WTC11 (cell line): ENCODE results near the gene TNPO3. TPM values are rescaled to one million over a fixed set of nuclear protein-coding genes. Genes with fewer than 3 reads are reported as not detected.
A peak's percentile ranks its signal among the peaks of the same experiment; 100 is the strongest.

Source experiments
- ATF1 ChIP-seq: sonication (generic); formaldehyde crosslinking; IDR thresholded peaks from 2 replicates; pipeline ENCODE4 v1.8.1; 2023; ENCODE audit warnings: mild to moderate bottlenecking, moderate library complexity, missing genetic modification reagents
- CREB1 ChIP-seq: sonication (generic); formaldehyde crosslinking; IDR thresholded peaks from 2 replicates; pipeline ENCODE4 v1.8.0; 2023; ENCODE audit warnings: mild to moderate bottlenecking, missing genetic modification reagents
- FOXP1 ChIP-seq: sonication (generic); formaldehyde crosslinking; IDR thresholded peaks from 2 replicates; pipeline ENCODE4 v1.8.0; 2022; ENCODE audit warnings: missing genetic modification reagents, mild to moderate bottlenecking, moderate library complexity, borderline replicate concordance
- MYBL2 ChIP-seq: sonication (generic); formaldehyde crosslinking; IDR thresholded peaks from 2 replicates; pipeline ENCODE4 v1.8.1; 2023; ENCODE audit warnings: mild to moderate bottlenecking, moderate library complexity, missing genetic modification reagents
- NFYB ChIP-seq: sonication (generic); formaldehyde crosslinking; conservative IDR thresholded peaks from 2 replicates; pipeline ENCODE4 v1.8.0; 2022; ENCODE audit warnings: low read depth, missing genetic modification reagents
- NR1H2 ChIP-seq: sonication (generic); formaldehyde crosslinking; IDR thresholded peaks from 2 replicates; pipeline ENCODE4 v1.9.0; 2021; ENCODE audit warnings: mild to moderate bottlenecking, moderate library complexity, missing genetic modification reagents
- SOX15 ChIP-seq: fragments of 250-450 bp; sonication (Bioruptor Pico); IDR thresholded peaks from 2 replicates; pipeline ENCODE4 v1.9.0; 2021; ENCODE audit warnings: mild to moderate bottlenecking
- ZBTB21 ChIP-seq: sonication (generic); formaldehyde crosslinking; IDR thresholded peaks from 2 replicates; pipeline ENCODE4 v1.8.1; 2023; ENCODE audit warnings: mild to moderate bottlenecking, missing genetic modification reagents, borderline replicate concordance
- ZNF263 ChIP-seq: sonication (generic); formaldehyde crosslinking; IDR thresholded peaks from 2 replicates; pipeline ENCODE4 v1.8.1; 2022; ENCODE audit warnings: low read depth, mild to moderate bottlenecking, moderate library complexity, missing genetic modification reagents
- total RNA-seq: library from RNA; stranded (reverse); gene quantifications from 3 replicates; pipeline ENCODE4 v1.2.3, GENCODE V29; 2021
- TF ChIP-seq, protein P1 (sequence below): fragments of 250-450 bp; sonication (Bioruptor Pico); IDR thresholded peaks from 2 replicates; pipeline ENCODE4 v1.9.0; 2021; ENCODE audit warnings: mild to moderate bottlenecking, borderline replicate concordance
- TF ChIP-seq, protein P2 (sequence below): sonication (generic); formaldehyde crosslinking; conservative IDR thresholded peaks from 2 replicates; pipeline ENCODE4 v1.8.1; 2022; ENCODE audit warnings: mild to moderate bottlenecking, missing genetic modification reagents
- TF ChIP-seq, protein P3 (sequence below): sonication (generic); formaldehyde crosslinking; IDR thresholded peaks from 2 replicates; pipeline ENCODE4 v1.8.1; 2023; ENCODE audit warnings: mild to moderate bottlenecking, missing genetic modification reagents
- TF ChIP-seq, protein P4 (sequence below): sonication (generic); formaldehyde crosslinking; IDR thresholded peaks from 2 replicates; pipeline ENCODE4 v1.8.1; 2023; ENCODE audit warnings: mild to moderate bottlenecking, missing genetic modification reagents
- TF ChIP-seq, protein P5 (sequence below): sonication (generic); formaldehyde crosslinking; IDR thresholded peaks from 2 replicates; pipeline ENCODE4 v1.8.0; 2022; ENCODE audit warnings: mild to moderate bottlenecking, missing genetic modification reagents
- TF ChIP-seq, protein P6 (sequence below): sonication (generic); formaldehyde crosslinking; IDR thresholded peaks from 2 replicates; pipeline ENCODE4 v1.8.1; 2023; ENCODE audit warnings: mild to moderate bottlenecking, moderate library complexity, missing genetic modification reagents
- TF ChIP-seq, protein P7 (sequence below): sonication (generic); formaldehyde crosslinking; IDR thresholded peaks from 2 replicates; pipeline ENCODE4 v1.8.0; 2023; ENCODE audit warnings: missing genetic modification reagents, mild to moderate bottlenecking, borderline replicate concordance
- TF ChIP-seq, protein P8 (sequence below): fragments of 250-450 bp; sonication (Bioruptor Pico); IDR thresholded peaks from 2 replicates; pipeline ENCODE4 v1.8.0; 2021; ENCODE audit warnings: mild to moderate bottlenecking
- TF ChIP-seq, protein P9 (sequence below): sonication (generic); formaldehyde crosslinking; IDR thresholded peaks from 2 replicates; pipeline ENCODE4 v1.8.0; 2022; ENCODE audit warnings: mild to moderate bottlenecking, missing genetic modification reagents

The TNPO3 gene
- total RNA-seq, 1 experiment from 2014 or later: 91.7 TPM

DNA sequence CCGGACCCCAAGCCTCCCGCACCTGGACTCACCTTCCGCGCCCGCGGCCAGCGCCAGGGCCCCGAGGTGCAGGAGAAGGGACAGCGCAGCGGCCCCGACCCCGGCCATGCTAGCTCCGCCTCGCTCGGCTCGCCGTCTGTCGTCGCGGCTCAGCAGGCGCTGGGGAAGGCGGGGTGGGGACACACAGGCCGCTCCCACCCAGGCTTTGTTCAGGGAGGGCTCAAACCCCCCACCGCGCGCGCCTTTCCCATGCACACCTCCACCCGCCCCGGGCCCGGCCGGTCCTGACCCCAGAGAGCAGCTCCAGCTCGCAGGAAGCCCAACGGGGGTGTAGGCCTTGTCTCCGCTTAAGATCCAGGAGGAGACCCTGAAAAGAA is 144.4 kb downstream of the TNPO3 start, which contains the start of gene KCP (continued):
- TF ChIP-seq, protein P1, sequence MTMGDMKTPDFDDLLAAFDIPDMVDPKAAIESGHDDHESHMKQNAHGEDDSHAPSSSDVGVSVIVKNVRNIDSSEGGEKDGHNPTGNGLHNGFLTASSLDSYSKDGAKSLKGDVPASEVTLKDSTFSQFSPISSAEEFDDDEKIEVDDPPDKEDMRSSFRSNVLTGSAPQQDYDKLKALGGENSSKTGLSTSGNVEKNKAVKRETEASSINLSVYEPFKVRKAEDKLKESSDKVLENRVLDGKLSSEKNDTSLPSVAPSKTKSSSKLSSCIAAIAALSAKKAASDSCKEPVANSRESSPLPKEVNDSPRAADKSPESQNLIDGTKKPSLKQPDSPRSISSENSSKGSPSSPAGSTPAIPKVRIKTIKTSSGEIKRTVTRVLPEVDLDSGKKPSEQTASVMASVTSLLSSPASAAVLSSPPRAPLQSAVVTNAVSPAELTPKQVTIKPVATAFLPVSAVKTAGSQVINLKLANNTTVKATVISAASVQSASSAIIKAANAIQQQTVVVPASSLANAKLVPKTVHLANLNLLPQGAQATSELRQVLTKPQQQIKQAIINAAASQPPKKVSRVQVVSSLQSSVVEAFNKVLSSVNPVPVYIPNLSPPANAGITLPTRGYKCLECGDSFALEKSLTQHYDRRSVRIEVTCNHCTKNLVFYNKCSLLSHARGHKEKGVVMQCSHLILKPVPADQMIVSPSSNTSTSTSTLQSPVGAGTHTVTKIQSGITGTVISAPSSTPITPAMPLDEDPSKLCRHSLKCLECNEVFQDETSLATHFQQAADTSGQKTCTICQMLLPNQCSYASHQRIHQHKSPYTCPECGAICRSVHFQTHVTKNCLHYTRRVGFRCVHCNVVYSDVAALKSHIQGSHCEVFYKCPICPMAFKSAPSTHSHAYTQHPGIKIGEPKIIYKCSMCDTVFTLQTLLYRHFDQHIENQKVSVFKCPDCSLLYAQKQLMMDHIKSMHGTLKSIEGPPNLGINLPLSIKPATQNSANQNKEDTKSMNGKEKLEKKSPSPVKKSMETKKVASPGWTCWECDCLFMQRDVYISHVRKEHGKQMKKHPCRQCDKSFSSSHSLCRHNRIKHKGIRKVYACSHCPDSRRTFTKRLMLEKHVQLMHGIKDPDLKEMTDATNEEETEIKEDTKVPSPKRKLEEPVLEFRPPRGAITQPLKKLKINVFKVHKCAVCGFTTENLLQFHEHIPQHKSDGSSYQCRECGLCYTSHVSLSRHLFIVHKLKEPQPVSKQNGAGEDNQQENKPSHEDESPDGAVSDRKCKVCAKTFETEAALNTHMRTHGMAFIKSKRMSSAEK (CRISPR knock-in tag): no peak
- TF ChIP-seq, protein P2, sequence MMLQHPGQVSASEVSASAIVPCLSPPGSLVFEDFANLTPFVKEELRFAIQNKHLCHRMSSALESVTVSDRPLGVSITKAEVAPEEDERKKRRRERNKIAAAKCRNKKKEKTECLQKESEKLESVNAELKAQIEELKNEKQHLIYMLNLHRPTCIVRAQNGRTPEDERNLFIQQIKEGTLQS (CRISPR knock-in tag): no peak
- TF ChIP-seq, protein P3, sequence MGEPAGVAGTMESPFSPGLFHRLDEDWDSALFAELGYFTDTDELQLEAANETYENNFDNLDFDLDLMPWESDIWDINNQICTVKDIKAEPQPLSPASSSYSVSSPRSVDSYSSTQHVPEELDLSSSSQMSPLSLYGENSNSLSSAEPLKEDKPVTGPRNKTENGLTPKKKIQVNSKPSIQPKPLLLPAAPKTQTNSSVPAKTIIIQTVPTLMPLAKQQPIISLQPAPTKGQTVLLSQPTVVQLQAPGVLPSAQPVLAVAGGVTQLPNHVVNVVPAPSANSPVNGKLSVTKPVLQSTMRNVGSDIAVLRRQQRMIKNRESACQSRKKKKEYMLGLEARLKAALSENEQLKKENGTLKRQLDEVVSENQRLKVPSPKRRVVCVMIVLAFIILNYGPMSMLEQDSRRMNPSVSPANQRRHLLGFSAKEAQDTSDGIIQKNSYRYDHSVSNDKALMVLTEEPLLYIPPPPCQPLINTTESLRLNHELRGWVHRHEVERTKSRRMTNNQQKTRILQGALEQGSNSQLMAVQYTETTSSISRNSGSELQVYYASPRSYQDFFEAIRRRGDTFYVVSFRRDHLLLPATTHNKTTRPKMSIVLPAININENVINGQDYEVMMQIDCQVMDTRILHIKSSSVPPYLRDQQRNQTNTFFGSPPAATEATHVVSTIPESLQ (CRISPR knock-in tag): no peak
- TF ChIP-seq, protein P4, sequence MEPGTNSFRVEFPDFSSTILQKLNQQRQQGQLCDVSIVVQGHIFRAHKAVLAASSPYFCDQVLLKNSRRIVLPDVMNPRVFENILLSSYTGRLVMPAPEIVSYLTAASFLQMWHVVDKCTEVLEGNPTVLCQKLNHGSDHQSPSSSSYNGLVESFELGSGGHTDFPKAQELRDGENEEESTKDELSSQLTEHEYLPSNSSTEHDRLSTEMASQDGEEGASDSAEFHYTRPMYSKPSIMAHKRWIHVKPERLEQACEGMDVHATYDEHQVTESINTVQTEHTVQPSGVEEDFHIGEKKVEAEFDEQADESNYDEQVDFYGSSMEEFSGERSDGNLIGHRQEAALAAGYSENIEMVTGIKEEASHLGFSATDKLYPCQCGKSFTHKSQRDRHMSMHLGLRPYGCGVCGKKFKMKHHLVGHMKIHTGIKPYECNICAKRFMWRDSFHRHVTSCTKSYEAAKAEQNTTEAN (CRISPR knock-in tag): no peak
- TF ChIP-seq, protein P5, sequence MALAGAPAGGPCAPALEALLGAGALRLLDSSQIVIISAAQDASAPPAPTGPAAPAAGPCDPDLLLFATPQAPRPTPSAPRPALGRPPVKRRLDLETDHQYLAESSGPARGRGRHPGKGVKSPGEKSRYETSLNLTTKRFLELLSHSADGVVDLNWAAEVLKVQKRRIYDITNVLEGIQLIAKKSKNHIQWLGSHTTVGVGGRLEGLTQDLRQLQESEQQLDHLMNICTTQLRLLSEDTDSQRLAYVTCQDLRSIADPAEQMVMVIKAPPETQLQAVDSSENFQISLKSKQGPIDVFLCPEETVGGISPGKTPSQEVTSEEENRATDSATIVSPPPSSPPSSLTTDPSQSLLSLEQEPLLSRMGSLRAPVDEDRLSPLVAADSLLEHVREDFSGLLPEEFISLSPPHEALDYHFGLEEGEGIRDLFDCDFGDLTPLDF (CRISPR knock-in tag): no peak
- TF ChIP-seq NR1H2 (CRISPR knock-in tag): no peak
- no peak for TF ChIP-seq FOXP1
- TF ChIP-seq, protein P6, sequence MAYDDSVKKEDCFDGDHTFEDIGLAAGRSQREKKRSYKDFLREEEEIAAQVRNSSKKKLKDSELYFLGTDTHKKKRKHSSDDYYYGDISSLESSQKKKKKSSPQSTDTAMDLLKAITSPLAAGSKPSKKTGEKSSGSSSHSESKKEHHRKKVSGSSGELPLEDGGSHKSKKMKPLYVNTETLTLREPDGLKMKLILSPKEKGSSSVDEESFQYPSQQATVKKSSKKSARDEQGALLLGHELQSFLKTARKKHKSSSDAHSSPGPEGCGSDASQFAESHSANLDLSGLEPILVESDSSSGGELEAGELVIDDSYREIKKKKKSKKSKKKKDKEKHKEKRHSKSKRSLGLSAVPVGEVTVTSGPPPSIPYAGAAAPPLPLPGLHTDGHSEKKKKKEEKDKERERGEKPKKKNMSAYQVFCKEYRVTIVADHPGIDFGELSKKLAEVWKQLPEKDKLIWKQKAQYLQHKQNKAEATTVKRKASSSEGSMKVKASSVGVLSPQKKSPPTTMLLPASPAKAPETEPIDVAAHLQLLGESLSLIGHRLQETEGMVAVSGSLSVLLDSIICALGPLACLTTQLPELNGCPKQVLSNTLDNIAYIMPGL: peak; percentile 60; the same call in 1 of the 2 replicates
- no peak for TF ChIP-seq NFYB (CRISPR knock-in tag)
- TF ChIP-seq, protein P7, sequence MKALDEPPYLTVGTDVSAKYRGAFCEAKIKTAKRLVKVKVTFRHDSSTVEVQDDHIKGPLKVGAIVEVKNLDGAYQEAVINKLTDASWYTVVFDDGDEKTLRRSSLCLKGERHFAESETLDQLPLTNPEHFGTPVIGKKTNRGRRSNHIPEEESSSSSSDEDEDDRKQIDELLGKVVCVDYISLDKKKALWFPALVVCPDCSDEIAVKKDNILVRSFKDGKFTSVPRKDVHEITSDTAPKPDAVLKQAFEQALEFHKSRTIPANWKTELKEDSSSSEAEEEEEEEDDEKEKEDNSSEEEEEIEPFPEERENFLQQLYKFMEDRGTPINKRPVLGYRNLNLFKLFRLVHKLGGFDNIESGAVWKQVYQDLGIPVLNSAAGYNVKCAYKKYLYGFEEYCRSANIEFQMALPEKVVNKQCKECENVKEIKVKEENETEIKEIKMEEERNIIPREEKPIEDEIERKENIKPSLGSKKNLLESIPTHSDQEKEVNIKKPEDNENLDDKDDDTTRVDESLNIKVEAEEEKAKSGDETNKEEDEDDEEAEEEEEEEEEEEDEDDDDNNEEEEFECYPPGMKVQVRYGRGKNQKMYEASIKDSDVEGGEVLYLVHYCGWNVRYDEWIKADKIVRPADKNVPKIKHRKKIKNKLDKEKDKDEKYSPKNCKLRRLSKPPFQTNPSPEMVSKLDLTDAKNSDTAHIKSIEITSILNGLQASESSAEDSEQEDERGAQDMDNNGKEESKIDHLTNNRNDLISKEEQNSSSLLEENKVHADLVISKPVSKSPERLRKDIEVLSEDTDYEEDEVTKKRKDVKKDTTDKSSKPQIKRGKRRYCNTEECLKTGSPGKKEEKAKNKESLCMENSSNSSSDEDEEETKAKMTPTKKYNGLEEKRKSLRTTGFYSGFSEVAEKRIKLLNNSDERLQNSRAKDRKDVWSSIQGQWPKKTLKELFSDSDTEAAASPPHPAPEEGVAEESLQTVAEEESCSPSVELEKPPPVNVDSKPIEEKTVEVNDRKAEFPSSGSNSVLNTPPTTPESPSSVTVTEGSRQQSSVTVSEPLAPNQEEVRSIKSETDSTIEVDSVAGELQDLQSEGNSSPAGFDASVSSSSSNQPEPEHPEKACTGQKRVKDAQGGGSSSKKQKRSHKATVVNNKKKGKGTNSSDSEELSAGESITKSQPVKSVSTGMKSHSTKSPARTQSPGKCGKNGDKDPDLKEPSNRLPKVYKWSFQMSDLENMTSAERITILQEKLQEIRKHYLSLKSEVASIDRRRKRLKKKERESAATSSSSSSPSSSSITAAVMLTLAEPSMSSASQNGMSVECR (CRISPR knock-in tag): no peak
- TF ChIP-seq ZBTB21 (CRISPR knock-in tag): no peak
- no peak for TF ChIP-seq ATF1 (CRISPR knock-in tag)
- no peak for TF ChIP-seq MYBL2
- TF ChIP-seq, protein P8, sequence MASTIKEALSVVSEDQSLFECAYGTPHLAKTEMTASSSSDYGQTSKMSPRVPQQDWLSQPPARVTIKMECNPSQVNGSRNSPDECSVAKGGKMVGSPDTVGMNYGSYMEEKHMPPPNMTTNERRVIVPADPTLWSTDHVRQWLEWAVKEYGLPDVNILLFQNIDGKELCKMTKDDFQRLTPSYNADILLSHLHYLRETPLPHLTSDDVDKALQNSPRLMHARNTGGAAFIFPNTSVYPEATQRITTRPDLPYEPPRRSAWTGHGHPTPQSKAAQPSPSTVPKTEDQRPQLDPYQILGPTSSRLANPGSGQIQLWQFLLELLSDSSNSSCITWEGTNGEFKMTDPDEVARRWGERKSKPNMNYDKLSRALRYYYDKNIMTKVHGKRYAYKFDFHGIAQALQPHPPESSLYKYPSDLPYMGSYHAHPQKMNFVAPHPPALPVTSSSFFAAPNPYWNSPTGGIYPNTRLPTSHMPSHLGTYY (CRISPR knock-in tag): no peak
- TF ChIP-seq SOX15 (CRISPR knock-in tag): no peak
- TF ChIP-seq, protein P9, sequence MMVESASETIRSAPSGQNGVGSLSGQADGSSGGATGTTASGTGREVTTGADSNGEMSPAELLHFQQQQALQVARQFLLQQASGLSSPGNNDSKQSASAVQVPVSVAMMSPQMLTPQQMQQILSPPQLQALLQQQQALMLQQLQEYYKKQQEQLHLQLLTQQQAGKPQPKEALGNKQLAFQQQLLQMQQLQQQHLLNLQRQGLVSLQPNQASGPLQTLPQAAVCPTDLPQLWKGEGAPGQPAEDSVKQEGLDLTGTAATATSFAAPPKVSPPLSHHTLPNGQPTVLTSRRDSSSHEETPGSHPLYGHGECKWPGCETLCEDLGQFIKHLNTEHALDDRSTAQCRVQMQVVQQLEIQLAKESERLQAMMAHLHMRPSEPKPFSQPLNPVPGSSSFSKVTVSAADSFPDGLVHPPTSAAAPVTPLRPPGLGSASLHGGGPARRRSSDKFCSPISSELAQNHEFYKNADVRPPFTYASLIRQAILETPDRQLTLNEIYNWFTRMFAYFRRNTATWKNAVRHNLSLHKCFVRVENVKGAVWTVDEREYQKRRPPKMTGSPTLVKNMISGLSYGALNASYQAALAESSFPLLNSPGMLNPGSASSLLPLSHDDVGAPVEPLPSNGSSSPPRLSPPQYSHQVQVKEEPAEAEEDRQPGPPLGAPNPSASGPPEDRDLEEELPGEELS (CRISPR knock-in tag): 0 out of 2 replicates have a peak, but pooled peaks have one; percentile 58
- TF ChIP-seq CREB1 (CRISPR knock-in tag): no peak
- peak; percentile 52; the same call in 1 of the 2 replicates for TF ChIP-seq ZNF263 (CRISPR knock-in tag)
